Hematopoietic multipotent progenitor cell treated with erythropoietin and hydrocortisone succinate and interleukin-3 and kit ligand, for 8 days (in vitro differentiated cells): Measurements from ENCODE around the gene ANTXRL.
"Not testable (repeated sequence)": the region's sequence is repeated elsewhere in the genome, so short reads cannot be mapped to it uniquely, and the experiment has no call there.

Source experiments
- DNase-seq: peaks from one replicate; pipeline ENCODE4 v3.0.0-alpha.2; 2015

ANTXRL gene

GRCh38 chr10:46286991-46287693, at the start of gene ANTXRL:
TSS of gene ANTXRL (plus strand) at chr10:46286997. CDS start at chr10:46287263, 266 bp downstream.
- DNase-seq, result no peak

GRCh38 chr10:46237815-46238510, 48.8 kb upstream of the ANTXRL start:
- no peak for DNase-seq

GRCh38 chr10:46239247-46239646, 47.5 kb upstream of the ANTXRL start:
- no peak for DNase-seq

- no peak for DNase-seq
Measured at GRCh38 chr10:46239993-46240683, 46.7 kb upstream of the ANTXRL start.

GRCh38 chr10:46240684-46241565, 45.9 kb upstream of the ANTXRL start:
- DNase-seq, result no peak

GRCh38 chr10:46245381-46245900, 41.4 kb upstream of the ANTXRL start:
- DNase-seq, result no peak

GRCh38 chr10:46246400-46247180, 40.2 kb upstream of the ANTXRL start:
- DNase-seq, result not testable (repeated sequence)

- no peak for DNase-seq
Measured at GRCh38 chr10:46247181-46247475, 39.7 kb upstream of the ANTXRL start.

GRCh38 chr10:46247808-46248569, 38.8 kb upstream of the ANTXRL start:
- DNase-seq, result peak; percentile 7

GRCh38 chr10:46248651-46249146, 38.1 kb upstream of the ANTXRL start:
- no peak for DNase-seq

- not testable (repeated sequence) for DNase-seq
Measured at GRCh38 chr10:46249617-46250344, 37.0 kb upstream of the ANTXRL start.

GRCh38 chr10:46250481-46250880, 36.3 kb upstream of the ANTXRL start:
- DNase-seq, result no peak

GRCh38 chr10:46250898-46251856, 35.6 kb upstream of the ANTXRL start:
- no peak for DNase-seq

- no peak for DNase-seq
Measured at GRCh38 chr10:46251857-46252847, 34.6 kb upstream of the ANTXRL start.

GRCh38 chr10:46253076-46254006, 33.5 kb upstream of the ANTXRL start:
- DNase-seq, result no peak

GRCh38 chr10:46254007-46254383, 32.8 kb upstream of the ANTXRL start:
- DNase-seq, result no peak

- DNase-seq, result no peak
Measured at GRCh38 chr10:46254467-46254866, 32.3 kb upstream of the ANTXRL start.
